Right atrium auricular region (tissue), 2 donors: ENCODE data around the gene CDC42EP5. TPM values are rescaled to one million over a fixed set of nuclear protein-coding genes. Genes with fewer than 3 reads are reported as not detected.
"Not testable (repeated sequence)": the region's sequence is repeated elsewhere in the genome, so short reads cannot be mapped to it uniquely, and the experiment has no call there.

Source experiments
- DNase-seq: peaks from one replicate; pipeline ENCODE4 v3.0.0-alpha.2; 2019; ENCODE audit warnings: low spot score
- H3K27ac ChIP-seq, 2 donors: fragments of 200-600 bp; sonication (generic); 1 replicate in 1 of 2; 2 replicates in 1 of 2; pipeline ENCODE4 v1.5.1; 2016 to 2019
- H3K27me3 ChIP-seq, 2 donors: fragments of 200-600 bp; sonication (generic); one replicate each; pipeline versions ENCODE4 v1.5.1 to v1.6.0; 2017 to 2019
- H3K36me3 ChIP-seq: fragments of 200-600 bp; sonication (generic); one replicate; pipeline ENCODE4 v1.5.1; 2016
- H3K4me1 ChIP-seq, 2 donors: fragments of 200-600 bp; sonication (generic); one replicate each; pipeline versions ENCODE4 v1.5.1 to v1.6.0; 2017 to 2019
- H3K4me3 ChIP-seq, 2 donors: fragments of 200-600 bp; sonication (generic); 1 replicate in 1 of 2; 2 replicates in 1 of 2; pipeline ENCODE4 v1.5.1; 2017 to 2019; ENCODE audit warnings: mild to moderate bottlenecking in 1 of 2, moderate library complexity in 1 of 2
- H3K9me3 ChIP-seq, 2 donors: fragments of 200-600 bp; sonication (generic); one replicate each; pipeline ENCODE4 v1.5.1; 2019
- CTCF ChIP-seq, 2 donors: fragments of 200-600 bp; sonication (generic); IDR thresholded peaks; one replicate each; pipeline ENCODE4 v1.5.1; 2019; ENCODE audit warnings: antibody characterized with exemption in 2 of 2
- total RNA-seq, 2 donors: library from RNA; depleted of rRNA; stranded (reverse); fragments of >200 nt; gene quantifications; one replicate each; pipeline ENCODE4 v1.1.0, GENCODE V29; 2016

CDC42EP5 gene
- total RNA-seq, 2 donors from 2014 or later = 11.4 to 15.2 TPM

DNA sequence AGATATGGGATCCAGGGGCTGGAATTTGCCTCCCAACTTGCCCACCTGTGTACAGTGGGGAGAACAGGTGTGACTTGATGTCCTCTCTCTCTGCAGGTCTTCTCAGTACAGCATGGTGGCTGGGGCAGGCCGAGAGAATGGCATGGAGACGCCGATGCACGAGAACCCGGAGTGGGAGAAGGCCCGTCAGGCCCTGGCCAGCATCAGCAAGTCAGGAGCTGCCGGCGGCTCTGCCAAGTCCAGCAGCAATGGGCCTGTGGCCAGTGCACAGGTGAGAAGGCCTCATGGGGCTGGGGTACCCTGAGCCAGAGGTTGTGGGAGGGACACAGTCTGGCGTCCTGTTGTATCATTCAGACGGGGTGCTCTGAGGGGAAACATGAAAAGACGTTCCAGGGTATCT is 21.1 kb downstream of the CDC42EP5 start:
- no peak for DNase-seq
- H3K4me1 ChIP-seq = peaks cover 0 to 43% of the 10 kb centered on the region in 2 donors
- H3K27me3 ChIP-seq = no peaks in the 10 kb centered on the region
- no peak overlapping the region for H3K27ac ChIP-seq
- no peak for TF ChIP-seq CTCF (IDR thresholded peaks at IDR 0.05)
- no peak overlapping the region for H3K4me3 ChIP-seq
- peaks cover 58% of the 10 kb centered on the region for H3K36me3 ChIP-seq
- no peaks in the 10 kb centered on the region for H3K9me3 ChIP-seq

GRCh38 chr19:54451331-54451871 is 21.7 kb downstream of the CDC42EP5 start:
- H3K27me3 ChIP-seq = no peaks in the 10 kb centered on the region
- TF ChIP-seq CTCF (IDR thresholded peaks at IDR 0.05) = no peak
- H3K4me3 ChIP-seq = no peak overlapping the region
- H3K9me3 ChIP-seq = no peaks in the 10 kb centered on the region
- H3K4me1 ChIP-seq = peaks cover 0 to 49% of the 10 kb centered on the region in 2 donors
- DNase-seq = no peak
- H3K36me3 ChIP-seq = peaks cover 52% of the 10 kb centered on the region
- no peak overlapping the region for H3K27ac ChIP-seq

DNA sequence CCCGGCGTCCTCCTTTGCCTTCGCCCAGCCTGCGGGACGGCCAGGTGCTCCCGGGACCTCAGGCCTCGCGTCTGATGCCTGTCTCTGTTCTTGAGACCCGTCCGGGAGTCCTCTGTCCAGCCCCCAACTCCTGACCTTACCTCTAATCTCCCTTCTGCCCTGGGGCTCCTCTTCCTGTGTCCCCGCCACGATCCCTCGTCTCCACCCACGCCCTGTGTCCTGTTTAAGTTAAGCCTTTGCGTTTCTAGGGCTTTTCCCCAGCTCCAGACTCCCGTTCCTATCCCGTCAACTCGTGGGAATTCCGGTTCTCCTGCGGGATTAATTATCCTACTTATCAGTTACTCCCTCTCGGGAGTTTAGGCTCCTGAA is 23.4 kb downstream of the CDC42EP5 start:
- Histone ChIP-seq H3K27me3 (no peaks in the 10 kb centered on the region), H3K36me3 (peaks cover 41% of the 10 kb centered on the region), H3K4me1 (peaks cover 0 to 51% of the 10 kb centered on the region in 2 donors), H3K27ac (peak overlapping the region; percentile 95 to 98), H3K4me3 (peak overlapping the region; percentile 69 to 94), H3K9me3 (no peaks in the 10 kb centered on the region)
- TF ChIP-seq CTCF (IDR thresholded peaks at IDR 0.05) = no peak
- no peak for DNase-seq

DNA sequence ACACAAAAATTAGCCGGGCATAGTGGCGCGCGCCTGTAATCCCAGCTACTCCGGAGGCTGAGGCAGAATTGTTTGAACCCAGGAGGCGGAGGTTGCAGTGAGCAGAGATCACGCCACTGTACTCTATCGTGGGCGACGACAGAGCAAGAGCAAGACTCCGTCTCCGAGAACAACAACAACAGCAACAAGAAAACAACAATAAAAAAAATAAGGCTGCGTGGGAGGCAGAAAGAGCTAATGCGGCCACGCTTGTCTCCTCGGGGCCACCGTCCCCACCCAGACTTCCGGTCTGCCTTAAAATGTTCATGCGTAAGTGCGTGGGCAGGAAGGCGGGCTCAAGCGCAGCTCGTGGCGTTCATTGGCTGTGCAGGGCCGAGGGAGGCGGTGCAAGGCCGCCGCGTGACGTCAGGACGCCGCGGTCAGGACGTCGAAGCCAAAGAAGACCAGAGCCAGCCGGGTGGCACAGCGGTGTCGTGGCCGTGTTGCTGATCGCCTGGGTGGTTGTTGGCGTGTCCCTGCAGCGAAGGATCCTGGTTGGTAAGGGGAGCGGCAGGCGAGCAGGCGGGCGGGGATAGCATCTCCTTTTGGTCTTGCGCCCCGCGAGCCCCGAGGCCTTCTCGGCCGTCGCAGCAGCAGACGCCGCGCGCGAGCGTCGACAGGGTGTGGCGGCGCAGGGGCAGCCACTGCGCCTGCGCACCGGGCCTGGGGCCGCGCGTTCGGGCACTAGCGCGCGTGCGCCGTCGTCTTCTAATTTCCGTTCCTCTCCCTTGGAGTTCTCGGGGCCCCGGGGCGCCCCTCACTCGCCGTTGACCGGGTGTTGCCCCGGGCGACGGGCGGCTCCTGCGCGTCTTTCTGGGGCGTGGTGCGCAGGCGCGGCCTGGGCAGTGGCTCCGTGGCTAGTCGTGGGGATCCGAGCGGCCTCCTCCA is 24.1 kb downstream of the CDC42EP5 start, which contains the start of gene LENG8:
Gene LENG8 (plus strand): TSS at position 426 of the 927 bp plus-strand sequence. CDS start 2,146 bp downstream, outside the sequence.
- no peak for TF ChIP-seq CTCF (IDR thresholded peaks at IDR 0.05)
- Histone ChIP-seq H3K9me3 (no peaks in the 10 kb centered on the region), H3K4me1 (peaks cover 0 to 51% of the 10 kb centered on the region in 2 donors), H3K36me3 (peaks cover 37% of the 10 kb centered on the region), H3K4me3 (peak within 1 kb of the TSS; percentile 69 to 94), H3K27ac (peak within 1 kb of the TSS; percentile 95 to 98), H3K27me3 (no peaks in the 10 kb centered on the region)
- DNase-seq = peak; percentile 99

DNA sequence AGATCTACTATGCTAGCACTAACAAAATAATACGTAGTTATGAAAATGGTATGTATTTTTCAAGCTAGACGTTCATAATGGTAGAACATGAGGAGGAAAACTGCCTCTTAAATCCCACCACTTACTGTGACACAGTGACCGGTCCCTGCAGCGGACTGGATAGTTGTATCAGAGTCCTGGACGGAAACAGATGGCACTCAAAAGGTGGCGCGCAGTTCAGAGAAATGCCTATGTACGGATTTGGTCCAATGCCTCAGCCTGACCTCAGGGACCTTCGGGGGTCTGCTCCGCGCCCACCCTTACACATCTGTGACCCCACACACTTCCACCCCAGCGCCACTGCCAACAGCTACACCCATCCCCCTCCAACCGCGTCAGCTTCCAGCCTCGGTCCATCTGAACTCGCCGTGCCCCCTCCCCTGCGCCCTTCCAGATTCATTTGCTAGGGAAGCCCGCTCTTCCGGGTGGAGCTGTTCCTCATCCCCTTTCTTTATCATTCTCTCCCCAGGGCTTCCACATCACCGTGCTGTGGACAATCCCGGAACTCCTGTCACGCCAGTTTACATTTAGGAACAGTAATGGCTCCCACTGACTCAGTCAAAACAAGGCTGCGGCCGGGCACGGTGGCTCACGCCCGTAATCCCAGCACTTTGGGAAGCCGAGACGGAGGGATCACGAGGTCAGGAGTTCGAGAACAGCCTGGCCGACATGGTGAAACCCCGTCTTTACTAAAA is 24.9 kb downstream of the CDC42EP5 start:
- H3K9me3 ChIP-seq = no peaks in the 10 kb centered on the region
- H3K4me1 ChIP-seq = peaks cover 0 to 51% of the 10 kb centered on the region in 2 donors
- peaks cover 29% of the 10 kb centered on the region for H3K36me3 ChIP-seq
- peak; percentile 74 for DNase-seq
- no peaks in the 10 kb centered on the region for H3K27me3 ChIP-seq
- TF ChIP-seq CTCF (IDR thresholded peaks at IDR 0.05) = no peak
- H3K4me3 ChIP-seq = peak overlapping the region; percentile 69 to 94
- peak overlapping the region; percentile 95 to 98 for H3K27ac ChIP-seq

GRCh38 chr19:54446349-54446748 is 26.7 kb downstream of the CDC42EP5 start:
- DNase-seq, H3K9me3 ChIP-seq, H3K4me3 ChIP-seq, H3K27ac ChIP-seq, H3K27me3 ChIP-seq: not testable (repeated sequence)
- H3K36me3 ChIP-seq = peaks cover 12% of the 10 kb centered on the region
- peaks cover 0 to 37% of the 10 kb centered on the region in 2 donors for H3K4me1 ChIP-seq
